ENCODE data around the gene PACS1. TPM values are rescaled to one million over a fixed set of nuclear protein-coding genes. Genes with fewer than 3 reads are reported as not detected.
A peak's percentile ranks its signal among the peaks of the same experiment; 100 is the strongest.

PACS1 gene
- total and polyA plus RNA-seq, 2 donors (not counting 1 experiment from before 2014, with no cell fraction given), result 131 to 303 TPM

GRCh38 chr11:66211100-66211499 lies 141.0 kb downstream of the PACS1 start:
- TF ChIP-seq EZH2 (IDR thresholded peaks at IDR 0.05; ENCODE audit: borderline replicate concordance, insufficient read depth, low read depth, low read length, poor library complexity, severe bottlenecking), result no peak
- Histone ChIP-seq H3K9ac (ENCODE audit: low read length) (no peak overlapping the region), H2AFZ (ENCODE audit: insufficient read depth, low read depth, low read length, poor library complexity, severe bottlenecking) (no peak overlapping the region), H3K27ac (ENCODE audit: low read length in 2 of 2) (no peak overlapping the region), H4K20me1 (ENCODE audit: control insufficient read depth, insufficient read depth, low read length, poor library complexity, severe bottlenecking) (peaks cover 8% of the 10 kb centered on the region), H3K4me2 (replicated peaks; ENCODE audit: low read depth, low read length, poor library complexity, severe bottlenecking) (no peak overlapping the region), H3K36me3 (replicated peaks in 1 of 2; ENCODE audit: control extremely low read depth in 1 of 2, control insufficient read depth in 1 of 2, extremely low read depth in 1 of 2, insufficient read depth in 2 of 2, low read length in 1 of 2) (peaks cover 0 to 40% of the 10 kb centered on the region in 2 experiments), H3K4me3 (ENCODE audit: control extremely low read depth in 1 of 5, extremely low read depth in 1 of 5, insufficient read depth in 1 of 5, low read depth in 2 of 5, low read length in 4 of 5) (no peak overlapping the region), H3K9me3 (ENCODE audit: control extremely low read depth in 1 of 3, control insufficient read depth in 2 of 3, insufficient read depth in 1 of 3, low read length in 2 of 3) (no peaks in the 10 kb centered on the region), H3K4me1 (ENCODE audit: control insufficient read depth in 2 of 2, insufficient read depth in 2 of 2, low read length in 2 of 2) (no peaks in the 10 kb centered on the region), H3K27me3 (replicated peaks in 1 of 4; ENCODE audit: control extremely low read depth in 1 of 4, control insufficient read depth in 3 of 4, insufficient read depth in 4 of 4, low read length in 3 of 4) (no peaks in the 10 kb centered on the region), H3K79me2 (ENCODE audit: control insufficient read depth, insufficient read depth, low read length) (no peaks in the 10 kb centered on the region)
- ChIA-PET POLR2A (no interaction called here), CTCF (no interaction called here)
- Mint-ChIP-seq H3K4me1 (peaks cover 3% of the 10 kb centered on the region), H3K27me3 (no peaks in the 10 kb centered on the region), H3K9me3 (ENCODE audit: insufficient read depth) (no peaks in the 10 kb centered on the region), H3K27ac (peak overlapping the region; percentile 46), H3K4me3 (no peak overlapping the region)
- DNase-seq, result no peak
- 96% methylated on average over 7 of the region's 8 CpGs for WGBS (ENCODE audit: insufficient coverage)
- intact Hi-C loops (cut with micrococcal nuclease), result no loop called here
- ATAC-seq (ENCODE audit: low read depth), result no peak

- WGBS (ENCODE audit: insufficient coverage), result 95% methylated on average over 3 of the region's 6 CpGs
- CTCF ChIA-PET, result no interaction called here
- no peak for DNase-seq
These were observed 146.8 kb downstream of the PACS1 start for GRCh38 chr11:66216911-66217310.

More at GRCh38 chr11:66216911-66217310, 146.8 kb downstream of the PACS1 start:
- H3K9me3 ChIP-seq (ENCODE audit: control extremely low read depth in 1 of 3, control insufficient read depth in 2 of 3, insufficient read depth in 1 of 3, low read length in 2 of 3), result no peaks in the 10 kb centered on the region
- no peak overlapping the region for H2AFZ ChIP-seq (ENCODE audit: insufficient read depth, low read depth, low read length, poor library complexity, severe bottlenecking)
- H3K4me2 ChIP-seq (replicated peaks; ENCODE audit: low read depth, low read length, poor library complexity, severe bottlenecking), result no peak overlapping the region
- intact Hi-C loops (cut with micrococcal nuclease), result no loop called here
- ATAC-seq (ENCODE audit: low read depth), result no peak
- H4K20me1 ChIP-seq (ENCODE audit: control insufficient read depth, insufficient read depth, low read length, poor library complexity, severe bottlenecking), result no peaks in the 10 kb centered on the region
- Mint-ChIP-seq H3K4me3 (no peak overlapping the region), H3K9me3 (ENCODE audit: insufficient read depth) (no peaks in the 10 kb centered on the region), H3K27ac (no peak overlapping the region), H3K4me1 (peaks cover 6% of the 10 kb centered on the region), H3K27me3 (no peaks in the 10 kb centered on the region)
- peaks cover 11 to 80% of the 10 kb centered on the region in 2 experiments for H3K36me3 ChIP-seq (replicated peaks in 1 of 2; ENCODE audit: control extremely low read depth in 1 of 2, control insufficient read depth in 1 of 2, extremely low read depth in 1 of 2, insufficient read depth in 2 of 2, low read length in 1 of 2)
- no peak overlapping the region for H3K9ac ChIP-seq (ENCODE audit: low read length)
- H3K4me3 ChIP-seq (ENCODE audit: control extremely low read depth in 1 of 5, extremely low read depth in 1 of 5, insufficient read depth in 1 of 5, low read depth in 2 of 5, low read length in 4 of 5), result no peak overlapping the region
- POLR2A ChIA-PET, result interaction anchor here (0.7 kb wide), 1 partner anchor 17 kb away, joined by 3 read pairs; no protein-coding TSS in a partner anchor
- H3K27ac ChIP-seq (ENCODE audit: low read length in 2 of 2), result no peak overlapping the region
- no peak for TF ChIP-seq EZH2 (IDR thresholded peaks at IDR 0.05; ENCODE audit: borderline replicate concordance, insufficient read depth, low read depth, low read length, poor library complexity, severe bottlenecking)
- TF ChIP-seq, protein P1, sequence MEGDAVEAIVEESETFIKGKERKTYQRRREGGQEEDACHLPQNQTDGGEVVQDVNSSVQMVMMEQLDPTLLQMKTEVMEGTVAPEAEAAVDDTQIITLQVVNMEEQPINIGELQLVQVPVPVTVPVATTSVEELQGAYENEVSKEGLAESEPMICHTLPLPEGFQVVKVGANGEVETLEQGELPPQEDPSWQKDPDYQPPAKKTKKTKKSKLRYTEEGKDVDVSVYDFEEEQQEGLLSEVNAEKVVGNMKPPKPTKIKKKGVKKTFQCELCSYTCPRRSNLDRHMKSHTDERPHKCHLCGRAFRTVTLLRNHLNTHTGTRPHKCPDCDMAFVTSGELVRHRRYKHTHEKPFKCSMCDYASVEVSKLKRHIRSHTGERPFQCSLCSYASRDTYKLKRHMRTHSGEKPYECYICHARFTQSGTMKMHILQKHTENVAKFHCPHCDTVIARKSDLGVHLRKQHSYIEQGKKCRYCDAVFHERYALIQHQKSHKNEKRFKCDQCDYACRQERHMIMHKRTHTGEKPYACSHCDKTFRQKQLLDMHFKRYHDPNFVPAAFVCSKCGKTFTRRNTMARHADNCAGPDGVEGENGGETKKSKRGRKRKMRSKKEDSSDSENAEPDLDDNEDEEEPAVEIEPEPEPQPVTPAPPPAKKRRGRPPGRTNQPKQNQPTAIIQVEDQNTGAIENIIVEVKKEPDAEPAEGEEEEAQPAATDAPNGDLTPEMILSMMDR (IDR thresholded peaks at IDR 0.05), result no peak
- peaks cover 4 to 5% of the 10 kb centered on the region in 2 donors for H3K4me1 ChIP-seq (ENCODE audit: control insufficient read depth in 2 of 2, insufficient read depth in 2 of 2, low read length in 2 of 2)
- H3K79me2 ChIP-seq (ENCODE audit: control insufficient read depth, insufficient read depth, low read length), result no peaks in the 10 kb centered on the region
- H3K27me3 ChIP-seq (replicated peaks in 1 of 4; ENCODE audit: control extremely low read depth in 1 of 4, control insufficient read depth in 3 of 4, insufficient read depth in 4 of 4, low read length in 3 of 4), result no peaks in the 10 kb centered on the region
